GM12892 (cell line): Measurements from ENCODE around the gene PRKAG3.

Source experiments
- POLR2A ChIP-seq: IDR thresholded peaks from 2 replicates; pipeline ENCODE4 v1.6.1; 2011; ENCODE audit warnings: low read depth, low read length, control low read depth
- POLR2AphosphoS5 ChIP-seq: IDR thresholded peaks from 2 replicates; pipeline ENCODE4 v1.6.1; 2011; ENCODE audit warnings: low read depth, low read length, control low read depth
- TAF1 ChIP-seq: IDR thresholded peaks from 2 replicates; pipeline ENCODE4 v1.6.1; 2011; ENCODE audit warnings: low read depth, mild to moderate bottlenecking, control low read depth, low read length, borderline replicate concordance

DNA sequence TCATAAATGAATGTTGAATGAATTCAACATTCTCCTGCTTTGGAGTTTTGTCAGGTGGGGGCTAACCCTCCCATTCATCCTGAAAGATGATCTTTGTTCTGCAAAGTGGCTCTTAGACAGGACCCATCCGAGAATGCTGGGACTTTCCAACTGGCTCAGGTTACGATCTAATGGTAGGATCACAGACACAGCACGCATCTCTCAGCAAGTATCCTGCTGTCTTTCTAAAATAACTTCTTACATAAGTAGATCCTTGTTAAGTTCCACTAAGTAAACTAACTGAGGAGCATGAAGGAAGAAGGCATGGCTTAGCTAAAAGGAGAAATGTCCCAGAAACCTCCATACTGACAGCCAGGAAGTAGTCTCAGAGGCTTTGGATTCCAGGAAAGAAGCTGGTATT is 26.0 kb downstream of the PRKAG3 start:
- no peak for TF ChIP-seq POLR2A
- no peak for TF ChIP-seq POLR2AphosphoS5
- no peak for TF ChIP-seq TAF1
